ACC112 (cell line): ENCODE data around the gene NTRK1.

Source experiments
- H2AFZ ChIP-seq: fragments of 200-600 bp; sonication (generic); one replicate; pipeline ENCODE4 v1.6.0; 2017; ENCODE audit warnings: antibody characterized with exemption, low read length; ENCODE audit not compliant: unreplicated experiment
- H3K27ac ChIP-seq: fragments of 200-600 bp; sonication (generic); 2 replicates; pipeline ENCODE4 v1.5.1; 2014; ENCODE audit warnings: low read depth, mild to moderate bottlenecking, antibody characterized with exemption, low read length, moderate library complexity
- H3K27me3 ChIP-seq: fragments of 200-600 bp; sonication (generic); 2 replicates; pipeline ENCODE4 v1.6.1; 2014; ENCODE audit warnings: mild to moderate bottlenecking, antibody characterized with exemption, low read length, moderate library complexity, mixed read lengths; ENCODE audit not compliant: insufficient read depth
- H3K36me3 ChIP-seq: fragments of 200-600 bp; sonication (generic); 2 replicates; pipeline ENCODE4 v1.6.1; 2016; ENCODE audit warnings: mild to moderate bottlenecking, antibody characterized with exemption, low read length, moderate library complexity, mixed read lengths; ENCODE audit not compliant: insufficient read depth
- H3K4me1 ChIP-seq: fragments of 200-600 bp; sonication (generic); one replicate; pipeline ENCODE4 v1.6.1; 2016; ENCODE audit warnings: low read length, mixed read lengths; ENCODE audit not compliant: insufficient read depth, unreplicated experiment, control insufficient read depth
- H3K4me3 ChIP-seq: fragments of 200-600 bp; sonication (generic); 2 replicates; pipeline ENCODE4 v1.5.1; 2014; ENCODE audit warnings: mild to moderate bottlenecking, low read depth, low read length
- H3K79me2 ChIP-seq: fragments of 200-600 bp; sonication (generic); one replicate; pipeline ENCODE4 v1.6.0; 2016; ENCODE audit warnings: low read length; ENCODE audit not compliant: control insufficient read depth, unreplicated experiment, insufficient read depth

NTRK1 gene

GRCh38 chr1:156898971-156899664 lies 38.5 kb downstream of the NTRK1 start:
- Histone ChIP-seq H3K4me1 (peaks cover 84% of the 10 kb centered on the region), H3K79me2 (peaks cover 68% of the 10 kb centered on the region), H3K4me3 (peak overlapping the region; percentile 57), H3K27ac (peak overlapping the region; percentile 97), H3K27me3 (no peaks in the 10 kb centered on the region), H2AFZ (no peak overlapping the region), H3K36me3 (no peaks in the 10 kb centered on the region)

GRCh38 chr1:156899956-156900718 lies 39.5 kb downstream of the NTRK1 start:
- H3K4me1 ChIP-seq, result peaks cover 75% of the 10 kb centered on the region
- H3K27ac ChIP-seq, result peak overlapping the region; percentile 97
- H3K27me3 ChIP-seq, result no peaks in the 10 kb centered on the region
- H3K4me3 ChIP-seq, result peak overlapping the region; percentile 32; the same call in 1 of the 2 replicates
- H2AFZ ChIP-seq, result no peak overlapping the region
- H3K79me2 ChIP-seq, result peaks cover 64% of the 10 kb centered on the region
- no peaks in the 10 kb centered on the region for H3K36me3 ChIP-seq

DNA sequence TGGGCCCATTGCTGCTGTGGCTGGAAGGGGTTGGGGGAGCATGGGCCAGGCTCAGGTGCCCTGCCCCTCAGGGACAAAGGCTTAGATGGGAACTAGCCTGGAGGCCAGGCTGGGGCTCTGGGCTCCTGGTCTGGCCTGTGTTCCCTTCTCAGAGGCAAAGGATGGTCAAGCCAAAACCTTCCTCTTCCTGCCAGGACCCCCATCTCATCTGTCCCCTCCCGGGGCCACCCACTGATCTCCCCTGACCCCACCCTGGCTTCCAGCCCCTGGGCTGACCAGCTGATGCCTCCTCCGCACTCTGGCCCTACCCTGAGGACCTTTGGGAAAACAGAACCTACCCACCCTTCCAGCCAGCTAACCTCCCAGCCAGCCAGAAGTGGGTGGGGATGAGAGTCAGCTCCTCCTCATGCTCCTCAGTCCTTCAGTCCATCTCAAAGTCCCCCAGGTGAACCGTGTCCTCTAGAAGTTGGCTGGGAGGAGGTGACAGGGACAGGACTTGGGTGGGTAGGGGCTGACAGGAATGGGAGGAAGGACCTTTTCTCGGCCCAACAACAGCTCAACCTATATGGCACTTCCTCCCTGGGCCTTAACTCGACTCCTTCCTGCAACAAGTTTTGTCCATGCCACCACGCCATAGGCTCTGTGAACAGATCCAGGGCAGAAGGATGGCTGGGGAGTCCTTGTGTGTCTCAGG lies 40.4 kb downstream of the NTRK1 start:
- peaks cover 63% of the 10 kb centered on the region for H3K79me2 ChIP-seq
- H2AFZ ChIP-seq, result no peak overlapping the region
- H3K27me3 ChIP-seq, result no peaks in the 10 kb centered on the region
- H3K36me3 ChIP-seq, result no peaks in the 10 kb centered on the region; the same call in 1 of the 2 replicates
- peaks cover 66% of the 10 kb centered on the region for H3K4me1 ChIP-seq
- no peak overlapping the region for H3K27ac ChIP-seq
- no peak overlapping the region for H3K4me3 ChIP-seq

DNA sequence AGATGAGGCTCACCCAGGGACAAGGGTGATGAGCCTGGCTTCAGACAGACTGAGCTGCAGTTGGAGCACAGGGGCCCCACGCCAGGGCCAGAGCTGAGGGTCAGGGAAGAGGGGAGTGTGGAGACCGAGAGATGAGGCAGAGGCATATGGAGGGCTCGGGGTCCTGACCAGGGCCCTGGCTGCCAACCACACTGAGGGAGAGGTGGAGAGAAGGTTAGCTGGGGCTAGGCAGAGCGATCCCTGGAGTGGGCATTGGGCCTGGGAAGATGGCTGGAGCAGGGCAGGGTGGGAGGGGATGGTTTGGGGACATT lies 40.9 kb downstream of the NTRK1 start:
- no peak overlapping the region for H3K27ac ChIP-seq
- peaks cover 62% of the 10 kb centered on the region for H3K4me1 ChIP-seq
- peaks cover 63% of the 10 kb centered on the region for H3K79me2 ChIP-seq
- no peaks in the 10 kb centered on the region; the same call in 1 of the 2 replicates for H3K36me3 ChIP-seq
- no peak overlapping the region for H2AFZ ChIP-seq
- H3K27me3 ChIP-seq, result no peaks in the 10 kb centered on the region
- no peak overlapping the region for H3K4me3 ChIP-seq

DNA sequence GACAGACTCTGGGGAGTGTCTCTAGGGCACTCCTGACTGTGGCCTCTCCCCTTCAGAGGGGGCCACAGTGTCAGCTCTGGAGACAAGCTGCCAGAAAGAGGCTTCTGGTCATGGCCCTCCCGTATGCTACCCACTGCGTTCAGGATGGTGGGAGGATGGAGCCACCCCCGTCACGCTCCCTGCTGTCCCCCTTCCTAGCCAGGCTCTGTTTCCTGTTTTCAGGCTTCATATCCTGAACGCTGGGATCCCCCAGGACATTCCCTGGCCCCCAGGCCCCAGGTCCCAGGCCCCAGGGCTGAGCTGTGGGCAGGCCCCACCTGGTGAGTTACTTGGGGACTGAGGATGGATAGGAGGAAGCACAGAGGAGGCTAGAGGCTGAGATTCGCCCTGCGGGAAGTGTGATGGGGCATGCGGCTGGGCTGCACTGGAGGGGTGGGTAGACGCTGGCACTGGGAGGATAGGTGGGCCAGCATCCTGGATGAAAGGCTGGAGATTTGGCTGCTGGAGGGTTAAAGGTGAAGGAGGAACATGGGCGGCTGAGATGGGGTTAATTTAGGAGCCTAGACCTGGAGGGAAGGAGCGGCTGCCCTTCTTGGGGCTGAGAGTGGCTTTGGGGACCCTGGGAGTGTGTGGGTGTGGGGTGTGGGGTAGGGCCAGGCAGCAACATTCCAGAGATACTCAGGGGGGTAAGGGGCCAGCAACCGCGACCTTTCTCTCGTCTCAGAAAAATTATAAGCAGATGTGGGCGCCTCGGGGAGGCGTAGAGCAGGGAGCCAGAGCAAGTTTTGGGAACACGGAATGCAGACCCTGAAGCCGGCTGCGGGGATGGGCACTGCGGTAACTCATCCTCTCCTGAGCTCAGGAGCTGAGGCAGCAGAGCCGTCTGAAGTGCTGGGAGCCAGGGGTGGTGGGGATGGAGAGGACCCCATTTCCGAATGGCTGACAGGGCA lies 41.6 kb downstream of the NTRK1 start:
- Histone ChIP-seq H3K36me3 (no peaks in the 10 kb centered on the region; the same call in 1 of the 2 replicates), H3K27ac (no peak overlapping the region), H3K27me3 (no peaks in the 10 kb centered on the region), H3K4me3 (no peak overlapping the region), H2AFZ (no peak overlapping the region), H3K4me1 (peaks cover 63% of the 10 kb centered on the region), H3K79me2 (peaks cover 63% of the 10 kb centered on the region)

DNA sequence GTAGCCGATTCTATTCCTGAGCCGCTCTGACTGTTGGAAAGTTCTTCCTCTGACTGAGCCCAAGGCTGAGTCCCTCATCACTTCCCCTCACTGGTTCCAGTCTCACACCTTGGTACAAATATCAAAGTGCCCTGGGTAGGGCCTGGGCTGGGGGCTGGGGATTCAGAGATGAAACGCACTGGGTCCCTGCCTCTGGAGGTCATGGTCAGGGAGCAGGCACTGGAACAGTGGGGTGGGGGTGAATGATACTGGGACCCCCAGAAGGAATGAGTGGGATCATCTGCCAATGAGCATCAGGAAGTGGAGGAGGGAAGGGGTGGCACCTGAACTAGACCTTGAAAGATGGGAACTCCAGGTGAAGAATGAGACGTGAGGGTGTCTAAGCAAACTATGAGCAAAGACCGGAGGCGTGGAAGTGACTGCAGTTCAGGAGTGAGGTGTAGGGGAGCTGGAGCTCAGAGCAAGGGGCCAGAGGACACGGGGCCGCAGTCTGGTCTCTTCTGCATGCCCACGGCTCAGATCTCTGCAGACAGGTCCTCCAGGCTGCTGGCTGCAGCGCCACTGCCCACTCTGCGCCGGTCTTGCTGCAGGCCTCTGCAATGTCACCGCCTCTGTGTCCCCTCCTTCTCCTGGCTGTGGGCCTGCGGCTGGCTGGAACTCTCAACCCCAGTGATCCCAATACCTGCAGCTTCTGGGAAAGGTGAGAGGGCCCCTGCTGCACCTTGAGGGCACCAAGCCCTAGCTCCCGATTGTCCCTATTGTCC lies 42.8 kb downstream of the NTRK1 start:
- H3K4me3 ChIP-seq, result no peak overlapping the region
- no peak overlapping the region for H3K27ac ChIP-seq
- H3K4me1 ChIP-seq, result peaks cover 59% of the 10 kb centered on the region
- H3K36me3 ChIP-seq, result peaks cover 3% of the 10 kb centered on the region; the same call in 1 of the 2 replicates
- peaks cover 62% of the 10 kb centered on the region for H3K79me2 ChIP-seq
- no peaks in the 10 kb centered on the region for H3K27me3 ChIP-seq
- no peak overlapping the region for H2AFZ ChIP-seq

GRCh38 chr1:156904187-156904959 lies 43.7 kb downstream of the NTRK1 start:
- H3K36me3 ChIP-seq, result peaks cover 3% of the 10 kb centered on the region; the same call in 1 of the 2 replicates
- H3K27me3 ChIP-seq, result no peaks in the 10 kb centered on the region
- H2AFZ ChIP-seq, result no peak overlapping the region
- no peak overlapping the region for H3K27ac ChIP-seq
- H3K4me3 ChIP-seq, result no peak overlapping the region
- peaks cover 54% of the 10 kb centered on the region for H3K79me2 ChIP-seq
- H3K4me1 ChIP-seq, result peaks cover 50% of the 10 kb centered on the region

DNA sequence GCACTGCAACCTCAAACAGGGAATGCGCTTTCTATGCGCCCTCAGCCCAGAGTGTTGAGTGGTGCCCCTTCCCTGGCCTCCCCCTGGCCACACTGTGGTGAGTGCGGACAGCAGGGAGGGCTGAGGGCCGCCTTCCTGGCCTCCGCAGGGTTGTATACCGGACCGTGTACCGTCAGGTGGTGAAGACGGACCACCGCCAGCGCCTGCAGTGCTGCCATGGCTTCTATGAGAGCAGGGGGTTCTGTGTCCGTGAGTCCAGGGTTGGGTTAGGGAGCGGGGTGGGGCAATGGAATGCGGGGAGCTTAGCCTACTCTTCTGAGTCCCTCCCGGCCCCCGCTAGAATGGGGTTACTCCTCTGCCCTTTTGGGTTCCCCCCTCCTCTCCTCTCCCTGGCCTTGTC lies 44.5 kb downstream of the NTRK1 start:
- Histone ChIP-seq H3K4me1 (peaks cover 42% of the 10 kb centered on the region), H3K27ac (no peak overlapping the region), H3K4me3 (no peak overlapping the region), H3K27me3 (no peaks in the 10 kb centered on the region), H3K79me2 (peaks cover 46% of the 10 kb centered on the region), H3K36me3 (peaks cover 3% of the 10 kb centered on the region; the same call in 1 of the 2 replicates), H2AFZ (no peak overlapping the region)

DNA sequence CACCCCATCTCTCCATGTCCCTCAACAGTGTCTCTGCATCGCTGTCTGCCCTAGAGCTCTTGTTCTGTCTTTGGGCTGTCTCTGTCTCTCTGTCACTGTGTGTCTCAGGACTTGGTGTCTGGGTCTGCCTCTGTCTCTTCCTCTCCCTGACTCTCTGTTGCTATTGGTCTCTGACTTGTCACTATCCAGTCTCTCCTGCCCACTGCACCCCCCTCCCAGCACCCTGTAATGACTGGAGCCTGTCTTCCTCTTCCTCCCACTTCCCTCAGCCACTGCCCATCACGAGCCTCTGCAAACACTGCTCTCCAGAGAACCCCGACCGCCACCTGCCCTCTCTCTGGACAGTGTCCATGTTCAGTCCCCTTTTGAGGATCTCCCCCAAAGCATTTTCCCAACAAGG lies 45.0 kb downstream of the NTRK1 start:
- Histone ChIP-seq H3K79me2 (peaks cover 41% of the 10 kb centered on the region), H3K4me1 (peaks cover 37% of the 10 kb centered on the region), H3K27me3 (no peaks in the 10 kb centered on the region), H3K36me3 (peaks cover 3% of the 10 kb centered on the region; the same call in 1 of the 2 replicates), H3K4me3 (no peak overlapping the region), H3K27ac (no peak overlapping the region), H2AFZ (no peak overlapping the region)
